DOHH2 (cell line): Measurements from ENCODE around the gene ELAVL3.

Experiments
- CTCF ChIP-seq: fragments of 200-600 bp; sonication (generic); IDR thresholded peaks from one replicate; pipeline ENCODE4 v1.5.1; 2014; ENCODE audit warnings: antibody characterized with exemption, mild to moderate bottlenecking, low read depth, low read length; ENCODE audit not compliant: poor library complexity, severe bottlenecking
- EZH2phosphoT487 ChIP-seq: fragments of 200-600 bp; sonication (generic); IDR thresholded peaks from 2 replicates; pipeline ENCODE4 v1.6.1; 2017; ENCODE audit warnings: borderline replicate concordance, mild to moderate bottlenecking, antibody characterized with exemption, low read length, moderate library complexity, mixed read lengths

- TF ChIP-seq CTCF, result no peak
- TF ChIP-seq EZH2phosphoT487, result no peak
These were observed 25.3 kb upstream of the ELAVL3 start for GRCh38 chr19:11506101-11506555.
